Measurements from ENCODE around the gene NEDD8. TPM values are rescaled to one million over a fixed set of nuclear protein-coding genes. Genes with fewer than 3 reads are reported as not detected.

The NEDD8 gene
- polyA plus RNA-seq, 1 donor from 2014 or later: 273 TPM

- Mint-ChIP-seq H3K4me1 (peaks cover 22 to 37% (median 31%) of the 10 kb centered on the region in 3 donors), H3K27me3 (no peaks in the 10 kb centered on the region), H3K36me3 (peaks cover 7% of the 10 kb centered on the region)
These were observed 38.5 kb upstream of the NEDD8 start for GRCh38 chr14:24270537-24271133.

GRCh38 chr14:24269910-24270536, 37.9 kb upstream of the NEDD8 start:
- H3K4me1 Mint-ChIP-seq: peaks cover 20 to 32% (median 31%) of the 10 kb centered on the region in 3 donors
- peaks cover 7% of the 10 kb centered on the region for H3K36me3 Mint-ChIP-seq
- H3K27ac Mint-ChIP-seq: peak overlapping the region; percentile 63 to 99 (median 96)
- H3K27me3 Mint-ChIP-seq: no peaks in the 10 kb centered on the region
- H3K4me3 Mint-ChIP-seq: peak overlapping the region; percentile 30 to 96 (median 78)
- no peaks in the 10 kb centered on the region for H3K9me3 Mint-ChIP-seq

More at GRCh38 chr14:24270537-24271133, 38.5 kb upstream of the NEDD8 start:
- peak overlapping the region; percentile 89 to 96 (median 96) for H3K4me3 Mint-ChIP-seq
- H3K27ac Mint-ChIP-seq: peak overlapping the region; percentile 63 to 99 (median 96)
- H3K9me3 Mint-ChIP-seq: no peaks in the 10 kb centered on the region

GRCh38 chr14:24269368-24269767, 37.2 kb upstream of the NEDD8 start:
- Mint-ChIP-seq H3K4me3 (peak overlapping the region in 1 of 4 donors; percentile 96), H3K4me1 (peaks cover 19 to 31% (median 30%) of the 10 kb centered on the region in 3 donors), H3K27ac (peak overlapping the region in 1 of 3 donors; percentile 30), H3K9me3 (no peaks in the 10 kb centered on the region), H3K27me3 (no peaks in the 10 kb centered on the region), H3K36me3 (peaks cover 7% of the 10 kb centered on the region)

GRCh38 chr14:24268225-24268624, 36.1 kb upstream of the NEDD8 start:
- H3K27ac Mint-ChIP-seq: no peak overlapping the region
- H3K27me3 Mint-ChIP-seq: no peaks in the 10 kb centered on the region
- H3K4me1 Mint-ChIP-seq: peaks cover 11 to 21% (median 20%) of the 10 kb centered on the region in 3 donors
- peaks cover 7% of the 10 kb centered on the region for H3K36me3 Mint-ChIP-seq
- no peaks in the 10 kb centered on the region for H3K9me3 Mint-ChIP-seq
- peak overlapping the region in 1 of 4 donors; percentile 8 for H3K4me3 Mint-ChIP-seq

GRCh38 chr14:24267516-24267915, 35.3 kb upstream of the NEDD8 start:
- Mint-ChIP-seq H3K36me3 (peaks cover 9% of the 10 kb centered on the region), H3K27ac (no peak overlapping the region), H3K4me3 (peak overlapping the region in 1 of 4 donors; percentile 22)

GRCh38 chr14:24266344-24267244, 34.4 kb upstream of the NEDD8 start:
- H3K27ac Mint-ChIP-seq: no peak overlapping the region
- peaks cover 5 to 8% (median 6%) of the 10 kb centered on the region in 3 donors for H3K4me1 Mint-ChIP-seq
- peaks cover 10% of the 10 kb centered on the region for H3K36me3 Mint-ChIP-seq
- H3K27me3 Mint-ChIP-seq: no peaks in the 10 kb centered on the region
- H3K4me3 Mint-ChIP-seq: peak overlapping the region in 1 of 4 donors; percentile 22
- H3K9me3 Mint-ChIP-seq: no peaks in the 10 kb centered on the region

More at GRCh38 chr14:24267516-24267915, 35.3 kb upstream of the NEDD8 start:
- peaks cover 11 to 16% (median 16%) of the 10 kb centered on the region in 3 donors for H3K4me1 Mint-ChIP-seq
- no peaks in the 10 kb centered on the region for H3K27me3 Mint-ChIP-seq
- H3K9me3 Mint-ChIP-seq: no peaks in the 10 kb centered on the region

- H3K4me1 Mint-ChIP-seq: peaks cover 0 to 3% (median 2%) of the 10 kb centered on the region in 3 donors
- H3K9me3 Mint-ChIP-seq: no peaks in the 10 kb centered on the region
- H3K27ac Mint-ChIP-seq: no peak overlapping the region
- H3K36me3 Mint-ChIP-seq: peaks cover 10% of the 10 kb centered on the region
- no peak overlapping the region for H3K4me3 Mint-ChIP-seq
- no peaks in the 10 kb centered on the region for H3K27me3 Mint-ChIP-seq
These were observed 32.1 kb upstream of the NEDD8 start for GRCh38 chr14:24264298-24264697.

GRCh38 chr14:24263848-24264247, 31.7 kb upstream of the NEDD8 start:
- Mint-ChIP-seq H3K27ac (peak overlapping the region in 1 of 3 donors; percentile 43), H3K4me3 (no peak overlapping the region), H3K9me3 (no peaks in the 10 kb centered on the region), H3K4me1 (peaks cover 0 to 3% (median 2%) of the 10 kb centered on the region in 3 donors), H3K36me3 (peaks cover 10% of the 10 kb centered on the region), H3K27me3 (no peaks in the 10 kb centered on the region)

GRCh38 chr14:24262821-24263733, 30.9 kb upstream of the NEDD8 start, which contains the start of gene TGM1:
TGM1 (minus strand) TSS chr14:24263177; CDS start chr14:24262352, 825 bp downstream.
- H3K9me3 Mint-ChIP-seq: no peaks in the 10 kb centered on the region
- H3K4me1 Mint-ChIP-seq: peaks cover 0 to 4% (median 2%) of the 10 kb centered on the region in 3 donors
- no peaks in the 10 kb centered on the region for H3K27me3 Mint-ChIP-seq
- H3K27ac Mint-ChIP-seq: peak within 1 kb of the TSS in 1 of 3 donors; percentile 43
- no peak within 1 kb of the TSS for H3K4me3 Mint-ChIP-seq
- peaks cover 10% of the 10 kb centered on the region for H3K36me3 Mint-ChIP-seq

- no peaks in the 10 kb centered on the region for H3K27me3 Mint-ChIP-seq
- H3K4me3 Mint-ChIP-seq: no peak overlapping the region
- peaks cover 0 to 4% (median 0%) of the 10 kb centered on the region in 3 donors for H3K4me1 Mint-ChIP-seq
- no peak overlapping the region for H3K27ac Mint-ChIP-seq
- H3K36me3 Mint-ChIP-seq: peaks cover 10% of the 10 kb centered on the region
- H3K9me3 Mint-ChIP-seq: no peaks in the 10 kb centered on the region
These were observed 29.8 kb upstream of the NEDD8 start for GRCh38 chr14:24261969-24262327.

- H3K36me3 Mint-ChIP-seq: peaks cover 5% of the 10 kb centered on the region
- H3K27ac Mint-ChIP-seq: no peak overlapping the region
- H3K4me3 Mint-ChIP-seq: no peak overlapping the region
- H3K9me3 Mint-ChIP-seq: no peaks in the 10 kb centered on the region
- peaks cover 0 to 2% (median 0%) of the 10 kb centered on the region in 3 donors for H3K4me1 Mint-ChIP-seq
- H3K27me3 Mint-ChIP-seq: no peaks in the 10 kb centered on the region
These were observed 29.2 kb upstream of the NEDD8 start for GRCh38 chr14:24261256-24261968.

GRCh38 chr14:24260780-24261157, 28.6 kb upstream of the NEDD8 start:
- no peak overlapping the region for H3K4me3 Mint-ChIP-seq
- H3K9me3 Mint-ChIP-seq: no peaks in the 10 kb centered on the region
- H3K27ac Mint-ChIP-seq: no peak overlapping the region
- no peaks in the 10 kb centered on the region for H3K27me3 Mint-ChIP-seq
- peaks cover 3% of the 10 kb centered on the region for H3K36me3 Mint-ChIP-seq
- H3K4me1 Mint-ChIP-seq: peaks cover 0 to 2% (median 0%) of the 10 kb centered on the region in 3 donors

GRCh38 chr14:24260026-24260779, 28.0 kb upstream of the NEDD8 start:
- Mint-ChIP-seq H3K4me1 (peaks cover 0 to 2% (median 0%) of the 10 kb centered on the region in 3 donors), H3K27me3 (no peaks in the 10 kb centered on the region), H3K4me3 (no peak overlapping the region), H3K9me3 (no peaks in the 10 kb centered on the region), H3K36me3 (peaks cover 3% of the 10 kb centered on the region), H3K27ac (no peak overlapping the region)

Data from IgD-negative memory B cell (primary cell).